GM19023 (cell line): ENCODE measurements around the gene TUSC2.
A peak's percentile ranks its signal among the peaks of the same experiment; 100 is the strongest.

Experiments
- ATAC-seq: cut with Tn5 transposase; IDR thresholded peaks from one replicate; pipeline ENCODE4 v1.9.1; 2021; ENCODE audit warnings: mild to moderate bottlenecking, moderate library complexity; ENCODE audit not compliant: unreplicated experiment

The TUSC2 gene

DNA sequence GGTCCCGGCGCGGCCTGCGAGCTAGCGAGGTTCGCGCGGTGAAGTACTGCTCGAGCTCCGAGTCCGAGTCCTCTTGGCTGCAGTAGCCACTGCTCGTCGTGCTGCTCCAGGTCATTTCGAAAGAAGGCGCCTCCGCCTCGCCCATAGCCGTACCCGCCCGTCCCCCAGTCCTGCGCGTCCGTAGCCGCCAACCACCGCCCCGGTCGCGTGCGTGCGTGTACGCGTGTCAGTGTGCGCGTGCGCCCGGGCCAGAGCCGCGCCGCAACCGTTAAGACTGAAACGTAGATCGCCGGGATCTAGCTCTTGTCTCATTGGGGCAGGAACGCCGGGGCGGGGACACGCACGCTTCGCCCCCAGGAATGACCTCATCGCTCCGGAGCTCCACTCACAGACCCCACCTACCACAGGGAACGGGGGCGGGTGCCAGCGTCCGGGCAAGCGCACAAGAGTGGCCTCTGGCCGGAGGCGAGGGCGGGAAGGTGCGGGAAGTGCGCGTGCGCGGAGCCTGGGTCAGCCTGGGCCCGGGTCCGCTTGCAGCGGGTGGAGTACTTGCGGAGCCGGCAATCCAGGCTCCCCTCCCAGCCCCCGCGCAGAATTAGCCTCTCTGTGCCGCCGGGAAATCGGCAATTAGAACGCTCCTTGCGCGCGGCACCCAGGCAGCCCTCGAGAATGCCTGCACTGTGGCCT, 9.3 kb upstream of the TUSC2 start:
- peak; percentile 74 for ATAC-seq

DNA sequence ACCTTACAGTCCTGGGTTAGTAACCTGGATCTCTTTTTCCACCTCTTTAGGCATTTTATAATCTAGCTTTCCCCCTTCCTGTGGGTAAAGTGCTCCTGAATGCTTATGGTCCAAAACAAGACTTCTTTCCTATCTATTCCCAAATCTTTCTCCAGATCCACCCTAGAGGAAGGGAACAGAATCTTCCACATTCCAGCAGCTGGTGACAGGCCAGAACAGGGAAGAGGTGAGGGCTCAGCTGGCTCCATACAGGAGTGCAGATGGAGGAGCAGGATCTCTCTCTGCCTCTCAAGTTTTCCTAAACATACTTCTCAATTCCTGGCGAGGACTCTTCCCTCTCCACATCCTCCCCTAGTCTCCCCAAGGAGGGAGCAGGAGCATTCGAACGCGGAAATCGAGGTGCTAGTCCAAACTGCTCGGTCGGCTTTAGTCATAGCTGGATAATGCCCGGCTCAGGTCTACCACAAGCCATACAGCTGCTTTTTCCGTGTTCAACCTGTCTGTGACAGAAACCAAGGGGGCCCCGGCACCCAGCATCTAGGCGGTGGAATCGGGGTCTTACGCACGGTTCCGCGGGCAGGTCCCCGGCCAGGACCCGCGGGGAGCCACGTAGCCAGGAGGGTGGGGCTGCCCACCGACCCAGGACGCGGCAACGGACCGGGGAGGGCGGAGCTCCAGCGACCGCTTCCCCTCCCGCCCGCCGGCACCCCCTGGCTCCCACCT, 8.6 kb upstream of the TUSC2 start:
- peak; percentile 31 for ATAC-seq

DNA sequence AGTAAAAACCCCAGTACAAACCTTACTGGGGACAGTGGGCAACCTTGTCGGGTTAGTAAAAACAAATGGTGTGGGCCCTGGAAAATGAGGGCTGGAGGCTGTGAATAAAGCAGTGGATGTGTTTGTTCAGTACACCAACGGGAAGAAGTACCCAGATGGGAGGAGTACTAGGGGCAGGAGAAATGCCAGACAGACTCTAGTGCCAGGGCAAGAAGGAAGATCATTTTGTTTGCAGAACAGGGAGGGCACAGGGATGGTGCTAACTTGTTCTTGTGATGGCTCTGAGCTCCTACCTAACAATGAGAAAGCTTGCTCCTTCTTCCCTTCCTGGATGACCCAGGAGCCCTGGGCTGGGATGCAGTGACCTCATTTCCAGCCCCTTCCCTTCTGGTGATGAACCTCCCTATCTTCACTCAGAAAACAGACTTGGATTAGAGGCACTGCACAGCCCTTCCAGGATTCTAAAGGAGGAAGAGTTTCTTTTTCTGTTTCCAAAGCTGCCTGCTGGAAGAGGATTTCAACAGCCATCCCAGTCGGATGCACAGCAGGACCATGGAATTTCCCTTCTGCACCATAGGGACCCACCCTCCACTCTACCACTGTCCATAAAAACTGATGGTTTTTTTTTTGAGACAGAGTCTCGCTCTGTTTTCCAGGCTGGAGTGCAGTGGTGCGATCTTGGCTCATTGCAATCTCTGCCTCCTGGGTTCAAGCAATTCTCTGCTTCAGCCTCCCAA, 6.5 kb upstream of the TUSC2 start:
- ATAC-seq = no peak

DNA sequence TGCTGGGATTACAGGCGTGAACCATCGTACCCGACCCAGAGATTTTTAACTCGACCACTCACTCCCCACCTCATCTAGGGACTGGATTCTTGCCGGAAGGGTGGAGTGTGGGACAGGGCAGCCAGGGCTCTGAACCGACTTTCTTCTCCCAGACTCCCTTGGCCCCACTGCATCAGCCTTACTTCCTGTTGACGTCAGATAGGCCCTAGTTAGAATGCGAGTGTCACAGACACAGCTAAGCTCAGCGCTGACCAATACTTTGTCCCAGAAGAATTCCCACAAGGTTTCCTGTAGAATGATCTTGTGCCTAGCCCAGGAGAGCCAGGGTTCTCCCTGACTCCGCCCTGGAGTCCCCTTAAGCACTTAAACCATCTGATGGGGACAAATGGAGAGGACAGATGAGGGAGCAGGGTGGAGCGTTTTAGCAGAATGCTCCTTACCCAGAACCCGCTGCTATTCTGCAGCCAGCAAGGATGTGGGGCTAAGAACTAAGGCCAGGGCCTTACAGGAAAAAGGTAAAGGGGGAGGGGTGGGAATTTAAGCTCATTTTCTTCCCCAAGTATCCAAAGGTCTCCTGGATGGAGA, 5.8 kb upstream of the TUSC2 start:
- no peak for ATAC-seq

DNA sequence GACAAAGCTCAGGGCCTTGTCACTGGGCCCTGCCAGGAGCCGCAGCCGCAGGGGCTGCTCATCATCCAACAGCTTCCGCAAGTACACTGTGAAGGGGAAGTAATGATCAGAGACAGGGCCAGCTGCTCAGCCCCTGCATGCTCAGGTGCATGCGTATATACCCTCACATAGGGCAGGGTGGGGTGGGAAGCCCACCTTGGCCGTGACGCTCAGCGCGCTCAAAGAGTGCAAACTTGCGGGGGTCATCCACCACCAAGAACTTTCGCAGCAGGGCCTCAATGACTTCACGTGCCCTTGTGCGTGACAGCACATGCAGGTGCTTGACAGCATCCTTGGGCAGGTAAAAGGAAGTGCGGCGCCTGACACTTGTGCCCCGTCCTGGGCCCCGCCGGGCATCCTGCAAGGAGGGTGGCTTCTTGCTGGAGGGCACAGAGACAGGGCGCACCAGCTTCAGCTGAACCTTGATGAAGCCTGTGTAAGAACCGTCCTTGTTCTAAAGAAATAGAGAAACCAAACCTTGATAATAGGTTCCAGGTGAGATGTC, 3.4 kb upstream of the TUSC2 start:
- no peak for ATAC-seq

DNA sequence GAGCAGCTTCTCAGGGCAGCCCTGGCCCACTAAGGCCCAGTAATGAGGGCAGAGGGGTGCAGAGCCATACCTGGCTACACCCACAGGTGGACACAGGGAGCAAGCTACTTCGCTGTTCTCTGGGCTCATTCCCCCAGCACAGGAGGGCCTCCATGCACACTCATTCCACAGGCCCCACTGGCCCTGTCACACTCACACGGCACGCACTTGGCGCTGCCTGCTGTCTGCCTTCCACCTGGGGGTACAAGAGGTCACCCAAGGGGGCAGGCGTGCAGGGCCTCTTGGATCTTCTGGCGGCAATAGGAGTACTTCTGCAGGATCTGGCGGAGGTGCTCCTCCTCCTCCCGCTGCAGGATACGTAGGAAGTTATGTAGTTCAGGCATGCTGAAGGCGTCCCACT, 2.3 kb upstream of the TUSC2 start:
- ATAC-seq = no peak

DNA sequence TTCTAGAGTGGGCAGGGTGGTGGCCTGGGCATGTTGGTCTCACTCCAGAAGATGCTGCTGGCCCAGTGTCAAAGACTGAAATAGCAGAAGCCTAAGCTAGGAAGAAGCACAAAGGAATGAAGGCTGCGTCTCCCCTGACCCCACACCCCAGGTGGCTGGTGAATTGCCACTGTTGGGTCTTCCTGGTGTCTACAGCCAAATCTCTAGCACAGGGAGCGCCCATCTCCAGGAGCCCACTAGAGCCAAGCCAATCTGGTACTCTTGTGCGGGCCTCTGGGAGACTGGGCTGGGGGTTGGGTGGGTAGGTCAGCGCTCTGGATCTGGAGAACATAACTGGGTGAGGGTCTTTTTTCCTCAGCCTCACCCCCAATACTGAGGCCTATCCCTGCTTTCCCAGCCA, 894 bp downstream of the TUSC2 start:
- no peak for ATAC-seq

DNA sequence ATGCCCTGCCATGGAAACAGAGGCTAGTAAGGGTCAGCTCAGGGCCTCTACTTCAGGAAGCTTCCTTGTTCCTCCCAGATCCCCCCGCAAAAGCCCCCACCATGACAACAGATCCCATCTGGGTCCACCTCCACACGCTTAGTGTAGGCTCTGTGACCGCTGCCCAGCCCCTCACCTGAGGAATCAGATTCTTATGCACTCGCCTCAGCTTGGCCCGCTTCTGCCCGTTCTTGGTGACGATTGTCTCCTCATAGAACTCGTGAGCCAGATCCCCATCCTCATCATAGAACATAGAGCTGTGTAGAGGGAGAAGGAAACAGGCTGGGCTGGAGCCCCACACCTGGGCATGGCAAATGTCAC, 1.9 kb downstream of the TUSC2 start:
- ATAC-seq = no peak

DNA sequence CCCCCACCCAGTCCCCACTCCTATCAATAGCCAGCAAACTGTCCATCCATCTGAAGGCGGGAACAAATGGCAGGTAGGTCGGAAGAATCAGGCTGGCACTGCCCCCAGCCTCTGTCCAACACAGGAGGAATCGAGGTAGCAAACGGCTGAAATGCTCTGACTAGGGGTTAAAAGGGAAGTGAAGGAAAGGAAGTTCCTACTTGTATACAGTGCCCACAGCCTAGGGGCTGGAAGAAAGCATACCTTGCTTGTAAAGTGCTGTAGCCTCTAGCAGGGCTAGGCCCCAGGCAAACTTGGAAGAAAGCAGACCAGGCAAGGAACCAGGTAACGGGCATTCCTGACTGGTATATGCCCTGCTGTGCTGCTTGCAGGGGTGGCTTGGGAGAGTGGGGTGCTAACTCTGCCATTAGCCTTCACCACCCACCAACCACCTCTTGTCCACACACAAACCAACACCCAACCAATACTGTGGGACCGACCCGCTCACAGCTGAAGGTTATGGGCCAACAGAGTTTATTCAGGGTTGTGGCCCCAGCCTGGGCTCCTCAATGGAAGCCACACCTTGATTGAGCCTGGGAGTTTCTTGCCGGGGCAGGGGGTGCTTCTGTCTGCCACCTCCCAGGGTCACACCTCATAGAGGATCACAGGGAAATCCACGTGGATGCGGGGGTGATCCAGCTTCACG, 2.4 kb downstream of the TUSC2 start:
- ATAC-seq = no peak

DNA sequence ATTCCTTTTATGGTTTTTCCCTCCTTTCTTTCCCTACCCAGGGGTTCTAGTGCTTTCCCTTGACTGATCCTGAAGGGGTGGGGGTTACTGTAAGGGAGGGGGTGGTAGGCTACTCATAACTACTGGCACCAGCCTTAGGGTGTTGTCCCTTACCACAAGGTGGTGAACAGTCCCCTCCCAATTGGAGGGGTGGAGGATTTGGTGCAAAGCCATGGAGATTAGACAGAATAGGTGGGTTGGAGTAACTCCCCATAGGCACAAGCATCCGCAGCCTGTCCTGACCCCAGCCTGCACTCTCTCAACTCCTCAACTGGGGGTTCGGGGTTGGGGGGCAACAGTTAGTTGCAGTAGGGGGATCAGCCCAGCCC, 2.9 kb downstream of the TUSC2 start:
- no peak for ATAC-seq

DNA sequence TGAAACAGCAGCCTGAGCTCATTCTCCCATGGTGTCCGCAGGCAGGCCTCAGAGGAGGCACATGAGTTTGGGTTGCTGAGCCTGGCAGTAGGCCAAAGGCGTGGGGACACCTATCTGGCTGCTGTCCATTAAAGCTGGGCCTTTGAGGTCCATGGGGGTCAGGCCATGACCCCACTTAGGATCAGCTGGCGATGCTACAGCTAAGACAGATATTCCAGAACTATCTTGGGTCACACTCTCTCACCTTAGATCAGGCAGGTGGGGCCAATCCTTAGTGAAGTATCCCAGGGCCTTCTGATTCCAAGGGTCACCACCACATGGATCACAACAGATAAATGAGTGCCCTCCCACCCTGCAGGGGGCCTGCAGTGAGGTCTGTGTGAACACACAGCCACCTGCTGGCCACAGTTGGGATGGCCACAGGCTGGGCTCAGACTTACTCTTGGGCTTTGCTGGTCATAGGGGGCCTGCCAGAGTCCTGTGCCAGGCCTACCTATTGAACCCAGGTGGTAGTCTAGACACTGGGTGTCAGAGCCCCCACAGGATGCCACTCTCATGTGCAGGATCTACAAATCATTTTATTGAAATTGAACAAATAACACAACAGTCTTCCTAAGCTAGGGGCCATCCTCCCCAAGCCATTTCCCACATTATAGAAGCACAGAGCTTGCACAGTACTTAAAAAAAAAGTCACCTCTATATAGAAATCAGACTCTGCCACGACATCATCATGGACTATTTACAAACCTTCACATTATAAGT, 3.5 kb downstream of the TUSC2 start:
- ATAC-seq = no peak

DNA sequence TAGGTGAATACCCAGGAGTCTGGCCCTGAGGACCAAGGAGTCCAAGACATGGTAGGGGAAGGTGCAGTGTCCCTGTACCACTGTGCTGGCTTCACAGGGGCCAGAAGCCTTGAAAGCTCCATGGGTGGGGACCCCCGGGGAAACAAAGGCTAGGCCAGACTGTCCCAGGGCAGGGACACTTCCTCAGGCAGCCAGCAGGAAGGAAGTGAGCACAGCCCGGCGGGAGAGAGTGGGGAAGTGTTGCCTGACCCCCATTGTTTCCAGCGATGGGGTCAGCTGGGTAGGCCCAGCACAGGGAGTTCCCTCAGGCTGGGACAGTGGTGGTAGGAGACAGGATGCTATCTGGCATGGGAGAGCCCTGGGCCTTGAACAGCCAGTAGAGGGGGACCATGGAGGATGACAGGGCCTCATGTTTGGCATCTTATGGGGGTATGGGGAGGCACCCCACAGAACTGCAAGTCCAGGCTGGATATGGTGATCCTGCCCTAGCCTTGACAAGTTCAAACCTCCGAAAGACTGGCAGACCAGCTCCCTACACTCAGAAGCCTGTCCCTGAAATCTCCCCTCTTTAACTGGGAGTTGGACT, 4.3 kb downstream of the TUSC2 start:
- ATAC-seq = no peak

DNA sequence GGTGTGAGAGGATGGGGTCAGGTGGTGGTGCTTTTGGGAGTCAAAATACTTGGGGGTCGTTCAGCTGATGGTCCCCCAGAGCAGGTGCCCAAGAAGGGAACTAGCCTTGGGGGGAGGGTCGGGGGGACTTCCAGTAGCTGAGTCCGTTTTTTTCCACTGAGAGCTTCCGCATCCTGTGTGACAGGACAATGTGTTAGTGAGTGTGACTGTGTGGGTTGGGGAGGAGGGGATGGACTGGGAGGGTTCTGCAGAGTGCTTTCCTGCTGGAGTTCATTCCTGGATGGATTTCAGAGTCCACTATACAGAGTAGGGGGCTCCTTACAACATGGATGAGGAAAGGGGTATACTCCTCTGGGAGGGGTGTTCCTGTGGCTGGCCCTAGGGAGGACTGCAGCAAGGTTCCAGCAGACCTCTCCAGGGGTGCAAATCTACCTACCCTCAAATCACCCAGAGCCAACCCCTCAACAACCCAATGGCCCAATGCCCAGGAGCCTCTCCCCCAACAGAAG, 4.9 kb downstream of the TUSC2 start:
- ATAC-seq = no peak

DNA sequence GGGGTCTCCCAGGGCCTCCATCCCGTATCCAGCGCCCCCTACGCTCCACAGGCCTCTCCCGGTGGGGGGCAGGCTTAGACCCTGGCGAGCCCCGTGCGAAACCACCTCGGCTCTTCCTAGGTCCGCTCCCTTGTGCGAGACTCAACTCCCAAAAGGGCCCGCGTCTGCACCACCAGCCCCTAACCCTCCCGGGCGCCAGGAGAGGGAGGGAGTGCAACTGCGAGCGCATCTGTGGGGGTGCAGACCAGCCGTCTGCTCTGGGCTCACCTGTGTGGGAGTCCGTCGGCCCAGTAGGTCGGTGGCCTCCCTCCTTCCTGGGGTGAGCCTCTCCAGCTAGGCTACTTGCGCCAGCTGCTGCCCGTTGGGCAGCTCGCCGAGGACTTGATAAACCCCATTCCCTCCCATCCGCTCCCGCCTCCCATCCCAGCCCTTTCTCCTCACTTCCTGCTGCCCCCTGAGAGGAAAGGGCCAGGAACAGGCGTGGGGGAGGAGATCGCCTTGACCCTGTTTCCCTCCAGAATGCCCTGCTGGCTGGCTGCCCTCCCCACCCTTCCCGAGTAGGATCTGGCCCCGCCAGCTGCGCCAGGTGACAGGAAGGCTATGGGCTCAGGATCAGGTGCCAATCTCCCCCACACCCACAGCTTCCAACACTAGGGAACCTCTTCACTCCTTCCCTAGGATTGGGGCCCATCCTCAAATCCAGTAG, 5.5 kb downstream of the TUSC2 start, which contains the start of gene HYAL2:
Gene HYAL2 (minus strand): TSS at position 360 of the 706 bp plus-strand sequence. CDS start 2,256 bp downstream, outside the sequence.
- no peak for ATAC-seq

DNA sequence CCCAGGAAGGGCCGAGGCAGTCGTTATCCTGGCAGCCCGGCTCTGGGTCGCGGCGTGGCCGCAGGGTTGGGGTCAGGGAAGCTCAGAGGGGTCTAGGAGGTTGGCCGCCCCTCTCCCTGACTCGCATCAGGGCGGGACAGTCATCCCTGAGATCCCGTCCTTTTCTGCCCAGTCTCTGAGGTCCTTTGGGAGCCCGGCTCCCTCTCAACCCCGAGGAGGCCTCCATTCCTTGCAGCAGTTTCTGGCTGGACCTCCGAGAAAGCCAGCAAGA, 6.0 kb downstream of the TUSC2 start:
- ATAC-seq = no peak

DNA sequence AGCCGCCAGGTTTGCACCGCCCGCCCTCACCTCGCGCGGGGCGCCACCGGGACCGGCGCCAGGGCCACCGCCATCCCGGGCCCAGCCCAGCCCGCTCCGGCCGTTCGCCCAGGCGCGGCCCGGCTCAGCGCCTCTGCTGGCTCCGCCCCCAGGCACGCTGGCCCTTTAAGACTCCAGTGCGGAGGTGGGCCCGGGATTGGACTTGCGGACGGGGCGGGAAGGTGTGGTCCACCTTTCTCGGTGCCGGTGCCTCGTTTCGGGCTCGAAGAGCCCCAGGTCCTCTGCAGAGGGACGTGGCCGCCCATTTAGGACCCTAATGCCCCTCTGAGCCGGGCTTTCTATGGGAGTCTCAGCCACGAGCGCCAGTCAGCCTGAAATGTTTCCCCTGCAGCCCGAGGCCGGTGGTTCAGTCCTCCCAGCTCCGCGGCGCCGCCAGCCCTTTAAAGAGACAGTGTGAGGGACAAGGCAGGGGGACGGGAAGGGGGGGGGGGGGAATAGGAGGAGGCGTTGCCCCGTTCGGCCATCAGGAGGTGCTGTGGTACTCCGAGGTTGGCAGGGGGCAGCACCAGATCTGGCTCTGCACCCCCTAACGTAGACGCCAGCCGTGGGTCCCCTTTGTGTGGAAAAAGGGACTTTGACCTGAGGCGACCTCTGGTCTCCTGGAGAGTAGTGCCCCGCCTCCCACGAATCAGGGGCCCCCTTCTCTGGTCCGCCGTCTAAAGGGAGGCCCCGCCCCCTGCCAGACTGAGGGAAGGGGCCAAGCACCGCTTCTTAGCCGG, 6.5 kb downstream of the TUSC2 start:
- ATAC-seq = peak; percentile 88

DNA sequence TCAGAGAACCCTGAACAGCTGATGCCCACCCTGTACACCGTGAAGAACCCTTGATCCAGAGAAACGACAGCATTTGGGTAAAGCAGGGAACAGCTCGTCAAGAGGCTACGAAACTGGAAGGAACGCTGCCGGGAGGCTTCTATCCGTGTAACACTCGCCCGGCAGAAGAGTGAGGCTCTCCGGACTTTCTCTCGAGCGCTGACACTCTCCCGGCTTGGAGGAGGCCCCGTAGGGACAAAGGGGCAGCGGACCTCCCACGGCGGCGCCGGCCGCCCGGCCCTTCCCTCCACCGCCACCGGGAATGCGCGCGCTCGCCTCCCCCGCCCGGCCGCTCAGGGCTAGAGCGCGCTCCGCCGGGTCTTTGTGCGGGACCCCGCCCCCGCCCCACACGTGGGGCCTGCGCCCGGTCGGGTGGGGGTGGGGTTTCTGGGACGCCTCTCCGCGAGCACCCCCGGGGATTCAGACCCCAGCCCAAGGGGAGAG, 7.1 kb downstream of the TUSC2 start:
- peak; percentile 66 for ATAC-seq
